CMK (cell line): ENCODE results near the gene ARAP2.

ENCODE experiments used
- DNase-seq: peaks from one replicate; pipeline ENCODE4 v3.0.0-alpha.2; 2010; ENCODE audit warnings: low read depth

Gene ARAP2

DNA sequence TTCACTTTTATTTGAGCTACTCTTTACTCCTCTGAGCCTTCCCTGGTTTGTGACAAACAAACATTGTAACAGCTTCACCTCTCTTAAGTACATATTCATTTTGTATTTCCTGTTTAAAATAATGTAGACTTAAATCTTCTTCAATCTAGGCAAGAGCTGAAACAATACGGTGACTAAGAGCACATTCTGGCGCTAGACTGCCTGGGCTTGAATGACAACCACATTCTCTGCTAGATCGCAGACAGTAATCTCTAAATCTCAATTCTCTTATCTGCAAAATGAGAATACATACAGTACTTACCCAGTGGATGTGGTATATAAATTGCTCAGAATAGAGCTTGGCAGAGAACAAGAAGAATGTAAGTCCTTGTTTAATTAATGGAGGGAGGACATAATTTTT is 144.8 kb downstream of the ARAP2 start:
- DNase-seq, result no peak

DNA sequence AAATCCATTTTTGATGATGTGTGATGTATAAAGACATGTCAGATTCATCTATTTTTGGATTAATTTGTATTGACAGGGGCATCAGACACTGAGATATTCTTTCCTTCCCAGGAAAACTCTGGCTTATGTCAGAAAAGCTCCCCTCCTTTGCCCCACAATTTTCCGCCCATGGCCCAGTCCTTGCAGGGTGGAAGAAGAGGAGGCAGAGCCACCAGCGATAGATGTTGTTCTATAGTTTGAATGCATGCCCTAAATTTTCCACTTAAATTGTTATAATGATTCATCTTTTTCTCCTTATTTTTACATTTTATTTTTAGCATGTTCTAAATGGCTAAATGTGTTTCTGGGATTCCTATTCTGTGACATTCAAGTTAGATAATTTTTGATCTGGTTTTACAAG is 149.3 kb downstream of the ARAP2 start:
- DNase-seq, result no peak

DNA sequence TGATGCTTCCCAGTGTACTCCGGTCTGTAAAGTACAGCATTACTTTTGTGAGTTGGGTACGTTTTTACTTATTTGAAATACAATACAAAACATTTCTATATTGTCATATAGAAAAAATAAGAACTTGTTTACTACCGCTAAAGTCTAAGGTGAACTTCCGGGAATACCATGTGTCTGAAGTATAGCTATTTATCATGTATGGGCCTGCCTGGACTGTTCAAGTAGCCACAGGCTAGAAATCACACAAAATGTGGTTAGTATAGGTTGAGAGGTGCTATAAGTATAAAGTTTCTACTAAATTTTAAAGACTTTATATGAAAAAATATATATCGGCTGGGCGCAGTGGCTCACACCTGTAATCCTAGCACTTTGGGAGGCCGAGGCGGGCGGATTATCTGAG is 152.3 kb downstream of the ARAP2 start:
- no peak for DNase-seq

DNA sequence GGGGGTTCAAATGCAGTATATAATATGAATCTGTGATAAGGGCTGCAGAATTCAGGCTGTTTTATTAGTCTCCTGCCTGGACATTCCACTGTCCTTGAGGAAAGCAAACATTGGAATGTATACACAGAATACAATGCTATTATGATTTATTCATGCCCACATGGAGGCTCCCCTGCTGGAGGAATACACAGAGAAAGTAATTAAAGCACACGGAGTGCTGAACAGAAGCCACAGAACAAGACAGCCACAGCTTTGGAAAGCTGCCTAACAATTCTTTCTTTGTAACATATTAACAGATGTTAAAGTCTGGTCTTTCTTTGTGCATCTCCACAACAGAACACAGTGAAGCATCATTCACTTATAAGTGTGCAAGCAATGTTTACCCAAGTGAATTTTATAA is 155.8 kb downstream of the ARAP2 start:
- no peak for DNase-seq

DNA sequence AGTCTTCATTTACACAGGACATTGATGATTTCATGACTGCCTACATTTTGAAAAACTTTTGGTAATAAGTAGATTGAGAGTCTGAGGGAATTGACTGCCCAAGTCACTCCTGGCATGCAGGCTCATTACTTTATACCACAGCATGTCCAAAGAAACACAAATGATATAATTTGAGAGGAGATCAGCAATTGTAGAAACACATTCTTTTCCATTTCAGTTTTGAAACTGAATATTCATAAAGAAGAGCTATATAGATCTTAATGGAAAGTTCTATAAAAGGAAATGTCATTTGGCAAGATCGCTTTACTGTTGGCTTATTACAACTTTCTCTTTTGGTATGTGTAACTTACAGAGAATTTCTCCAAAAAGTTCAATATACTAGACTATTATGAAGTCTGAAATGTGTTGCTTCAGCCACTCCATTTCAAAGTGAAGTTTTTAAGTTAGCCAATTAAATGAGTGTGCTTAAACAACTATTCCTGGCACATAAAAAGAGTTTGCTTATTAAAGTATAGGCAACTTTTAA is 158.0 kb downstream of the ARAP2 start:
- DNase-seq, result no peak

DNA sequence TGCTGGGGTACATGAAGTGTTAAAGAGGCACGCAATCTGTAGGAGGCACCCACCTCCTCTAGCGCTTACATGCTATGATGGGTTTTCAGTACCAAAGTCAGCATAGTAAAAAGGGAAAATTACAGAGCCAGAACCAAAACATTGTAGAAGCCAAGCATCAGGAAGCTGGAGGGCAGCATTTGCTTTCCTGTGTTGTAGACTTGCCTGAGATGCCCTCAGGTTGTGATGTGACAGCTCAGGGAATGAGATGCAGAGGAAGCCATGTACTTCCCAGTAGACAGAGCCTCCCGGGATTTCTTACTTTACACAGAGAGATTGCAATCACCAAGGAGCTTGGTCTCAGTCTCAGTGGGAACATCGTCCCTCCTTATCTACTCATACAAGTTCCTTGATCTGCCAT is 161.5 kb downstream of the ARAP2 start:
- DNase-seq, result no peak

DNA sequence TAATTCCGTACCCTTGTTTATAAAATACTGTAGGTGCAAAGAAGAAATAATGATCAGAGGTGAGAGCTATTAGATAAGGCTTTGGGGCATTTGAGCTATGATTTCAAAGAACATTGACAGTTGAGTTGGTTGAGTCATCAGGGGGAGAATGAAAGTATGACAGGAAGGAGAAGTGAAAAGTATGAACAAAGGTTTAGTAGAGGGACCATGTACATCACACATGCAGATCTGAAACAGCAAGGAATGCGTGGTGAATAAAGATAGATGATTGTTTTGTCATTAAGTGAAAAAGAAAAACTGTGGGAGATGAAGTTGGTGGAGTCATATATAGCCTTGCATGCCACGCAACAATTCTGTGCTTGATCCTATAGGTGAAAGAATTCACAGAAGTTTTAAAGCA is 163.1 kb downstream of the ARAP2 start:
- no peak for DNase-seq

DNA sequence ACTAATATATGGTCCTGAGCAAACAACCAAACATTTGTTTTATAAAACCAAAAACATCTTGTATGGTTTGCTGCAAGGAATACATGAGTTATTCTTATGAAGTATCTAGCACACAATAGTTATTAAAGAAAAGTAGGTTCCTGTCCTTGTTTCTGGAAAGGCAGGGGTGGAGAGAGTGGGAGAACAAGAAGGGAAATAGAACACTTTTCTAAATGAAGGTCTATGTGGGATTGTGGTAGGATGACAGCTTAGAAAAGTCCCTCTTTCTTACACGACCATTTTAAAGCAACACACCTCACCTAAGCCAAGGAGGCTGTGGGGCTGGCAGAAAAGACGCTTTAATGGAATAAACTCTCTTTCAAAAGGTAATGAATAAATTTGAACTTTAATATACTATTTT is 164.6 kb downstream of the ARAP2 start:
- no peak for DNase-seq

DNA sequence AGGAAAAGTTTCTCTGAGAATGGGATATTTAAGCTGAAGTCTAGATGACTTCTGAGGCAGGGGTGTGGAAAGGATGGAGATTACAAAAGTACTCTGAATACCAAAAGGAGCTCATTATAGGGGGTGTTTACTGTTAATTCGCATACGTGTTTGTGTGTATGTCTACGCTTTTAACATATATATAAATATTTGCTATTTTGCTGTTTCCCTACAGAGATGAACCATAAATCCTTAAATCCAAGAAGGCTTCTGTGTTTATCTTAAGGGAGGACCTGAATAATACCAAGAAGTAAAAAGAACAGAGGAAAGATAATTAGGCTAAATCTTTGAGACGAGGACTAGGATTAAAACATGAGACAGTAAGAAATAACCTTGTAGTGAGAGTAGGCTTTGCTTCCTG is 166.0 kb downstream of the ARAP2 start:
- DNase-seq, result no peak

DNA sequence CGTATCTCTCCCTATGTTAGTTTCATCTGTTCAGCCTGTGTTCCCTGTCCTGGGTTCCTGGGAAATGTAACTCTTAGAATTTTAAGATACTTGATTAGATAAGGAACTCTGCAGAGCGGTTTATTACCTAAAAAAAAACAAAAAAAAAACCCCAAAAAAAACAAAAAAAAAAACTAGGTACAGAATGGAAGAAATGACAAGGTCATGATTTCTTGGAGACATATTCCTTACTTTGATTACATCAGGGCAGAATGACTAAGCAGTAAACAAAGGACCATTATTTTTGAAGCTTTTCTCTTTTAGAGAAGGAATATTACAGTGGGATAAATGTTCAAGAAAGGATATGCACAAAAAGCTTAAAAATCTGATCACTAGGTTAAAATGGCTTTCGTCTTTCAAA is 171.8 kb downstream of the ARAP2 start:
- no peak for DNase-seq

DNA sequence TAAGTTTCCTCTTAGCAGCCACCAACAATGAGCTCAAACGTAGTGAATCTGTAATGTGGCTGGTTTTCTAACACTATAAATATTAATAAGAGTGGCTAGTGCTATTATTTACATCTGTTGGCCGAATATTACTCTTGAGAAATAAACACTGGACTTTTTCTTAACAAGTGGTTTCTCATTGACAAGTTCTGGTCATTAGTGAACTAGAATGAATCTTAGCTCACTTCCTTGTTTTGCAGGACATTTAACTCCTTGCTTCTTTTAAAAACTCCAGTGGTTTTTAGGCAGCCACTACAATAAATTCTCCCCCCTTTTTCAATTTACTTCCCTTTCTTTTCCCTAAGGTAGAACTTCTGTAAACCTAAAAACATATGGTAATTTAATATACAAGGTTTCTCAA is 177.2 kb downstream of the ARAP2 start:
- no peak for DNase-seq

DNA sequence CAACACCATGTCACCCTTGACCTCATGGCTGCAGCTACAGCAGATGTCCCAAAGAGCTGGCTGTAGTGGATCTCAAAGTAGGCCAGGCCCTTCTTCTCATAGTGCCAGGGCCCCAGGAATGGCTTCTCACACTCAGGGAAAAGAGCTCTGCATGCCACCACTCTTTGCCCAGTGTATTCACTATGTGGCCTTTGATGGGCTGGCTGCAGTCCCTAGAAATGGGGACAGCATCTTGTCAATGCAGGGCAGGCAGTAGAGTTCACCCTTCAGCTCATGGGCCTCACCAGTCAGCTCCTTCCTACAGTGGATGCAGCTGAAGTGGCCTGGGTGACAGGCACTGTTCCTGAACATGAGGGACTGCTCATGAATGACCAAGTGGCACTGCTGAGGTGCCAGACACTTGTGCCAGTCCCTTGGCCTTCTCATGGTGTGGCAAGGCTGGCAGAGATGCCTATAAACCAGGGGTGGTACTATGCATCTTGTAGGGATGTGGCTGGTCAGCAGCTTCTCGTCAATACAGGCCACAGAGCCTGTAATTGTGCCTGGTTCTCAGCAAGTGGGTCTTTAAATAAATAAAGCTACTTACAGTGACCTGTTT is 178.9 kb downstream of the ARAP2 start:
- no peak for DNase-seq

DNA sequence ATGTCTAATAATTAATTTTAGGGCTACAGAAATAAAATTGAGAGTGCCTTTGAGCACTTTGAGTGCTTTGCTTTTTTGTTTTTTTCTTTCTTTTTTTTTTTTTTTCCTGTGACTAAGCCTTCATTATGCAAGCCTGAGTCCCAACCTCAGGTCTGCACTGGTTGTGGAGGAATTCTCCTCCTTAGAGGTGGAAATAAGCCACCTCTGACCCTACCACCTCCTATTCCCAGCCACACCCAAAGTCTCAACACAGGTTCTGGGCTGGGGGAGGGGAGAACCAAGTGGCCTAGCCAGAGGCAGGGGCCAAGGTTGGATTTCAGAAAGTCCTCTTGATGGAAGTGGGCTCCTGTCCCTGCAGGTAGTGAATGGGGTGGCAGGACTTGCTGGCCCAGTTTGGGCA is 180.2 kb downstream of the ARAP2 start:
- DNase-seq, result no peak

DNA sequence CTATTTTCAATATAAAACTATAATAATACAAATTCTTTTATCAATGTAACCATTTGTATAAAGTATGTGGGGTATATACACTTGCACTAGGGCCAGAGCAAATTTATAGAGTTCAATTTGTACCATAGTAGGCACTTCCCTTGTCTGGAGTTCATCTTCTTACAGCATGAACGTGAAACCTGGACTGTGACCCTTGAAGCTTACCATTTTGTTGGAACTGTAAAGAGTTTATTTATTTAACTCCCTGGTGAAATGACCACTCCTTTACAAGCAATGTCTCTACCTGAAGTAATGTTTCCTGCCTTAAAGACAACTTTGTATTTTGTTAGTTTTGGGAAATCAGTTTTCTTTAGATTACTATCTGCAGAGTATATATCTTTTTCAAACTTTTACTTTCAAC is 188.2 kb downstream of the ARAP2 start:
- DNase-seq, result no peak

DNA sequence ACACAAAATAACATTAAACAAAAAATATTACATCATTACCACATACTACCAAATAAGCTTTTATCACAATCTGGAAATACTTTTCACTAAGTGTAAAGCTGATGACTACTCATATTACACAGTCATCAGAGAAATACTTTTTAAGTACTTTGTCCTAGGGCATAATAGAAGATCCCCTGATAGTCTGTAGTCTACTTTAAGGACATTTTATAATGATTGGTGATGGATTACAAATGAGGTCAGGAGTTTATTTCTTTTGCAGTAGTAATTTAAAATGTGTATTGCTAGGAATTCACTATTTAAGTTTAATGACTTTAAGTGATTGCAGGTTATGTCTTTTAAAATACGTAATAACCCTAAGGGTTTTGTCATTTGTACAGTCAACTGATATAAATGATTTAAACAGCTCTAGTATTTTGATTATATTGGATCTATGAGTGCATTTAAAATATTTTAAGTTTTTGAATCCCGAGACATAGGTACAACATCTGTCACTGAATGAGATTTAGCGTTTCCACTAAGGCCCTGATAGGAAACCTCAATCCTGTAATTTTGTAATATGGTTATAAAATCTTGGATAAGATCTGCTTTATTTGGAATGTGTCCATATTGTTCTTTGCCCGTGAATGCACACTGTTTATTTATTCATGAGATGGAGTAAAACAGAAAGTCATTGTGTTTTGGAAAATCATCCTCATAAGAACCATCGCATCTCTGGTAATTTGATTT is 189.5 kb downstream of the ARAP2 start:
- DNase-seq, result no peak

DNA sequence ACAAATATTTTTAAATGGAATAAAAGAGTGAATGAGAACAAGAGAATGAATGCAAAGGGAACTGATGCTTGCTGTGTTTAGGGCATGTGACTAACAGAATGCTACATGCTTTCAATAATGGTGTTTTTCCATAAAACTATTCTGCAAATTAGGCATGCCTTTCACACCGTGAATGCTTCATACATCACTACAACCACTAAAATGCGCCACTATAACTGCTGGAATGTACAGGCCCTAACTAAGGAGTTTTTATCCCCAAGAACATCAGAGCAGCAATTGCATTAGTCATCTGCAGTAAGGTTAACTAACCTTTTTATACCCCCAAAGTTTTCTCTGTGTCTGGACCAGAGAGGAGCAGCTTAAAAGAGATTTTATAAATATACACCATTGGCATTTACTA is 190.4 kb downstream of the ARAP2 start:
- DNase-seq, result no peak

DNA sequence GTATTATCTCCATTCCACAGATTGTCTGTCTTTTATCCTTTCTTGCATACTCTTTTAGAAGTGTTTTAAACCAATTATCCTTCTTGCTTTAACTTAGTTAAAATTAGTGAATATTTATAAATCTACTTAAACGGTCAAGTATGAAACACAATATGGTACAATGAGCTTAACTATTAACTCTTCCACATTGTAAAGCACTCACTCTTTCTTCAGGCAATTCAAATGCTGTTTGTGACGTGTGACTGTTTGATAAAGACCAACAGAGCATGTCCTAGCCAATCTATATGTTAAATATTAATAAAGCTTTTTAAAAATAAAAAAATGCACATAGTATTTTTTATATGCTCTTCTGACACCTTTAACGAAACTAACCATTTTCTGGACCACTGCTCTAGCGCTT is 192.7 kb downstream of the ARAP2 start:
- DNase-seq, result no peak

DNA sequence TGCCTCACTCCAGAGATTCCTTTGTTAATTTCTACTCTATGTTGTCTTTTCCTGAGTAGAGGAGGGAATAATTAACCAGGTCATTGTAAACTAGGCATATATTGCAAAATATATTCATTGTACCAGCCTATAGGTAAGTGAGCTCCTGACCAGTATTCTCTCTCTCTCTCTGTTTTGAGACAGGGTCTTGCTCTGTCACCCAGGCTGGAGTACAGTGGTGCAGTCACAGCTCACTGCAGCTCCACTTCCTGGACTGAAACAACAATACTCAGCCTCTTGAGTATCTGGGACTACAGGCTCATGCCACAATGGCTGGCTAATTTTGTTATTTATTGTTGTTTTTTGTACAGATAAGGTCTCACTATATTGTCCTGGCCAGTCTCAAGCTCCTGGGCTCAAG is 198.3 kb downstream of the ARAP2 start:
- DNase-seq, result no peak

DNA sequence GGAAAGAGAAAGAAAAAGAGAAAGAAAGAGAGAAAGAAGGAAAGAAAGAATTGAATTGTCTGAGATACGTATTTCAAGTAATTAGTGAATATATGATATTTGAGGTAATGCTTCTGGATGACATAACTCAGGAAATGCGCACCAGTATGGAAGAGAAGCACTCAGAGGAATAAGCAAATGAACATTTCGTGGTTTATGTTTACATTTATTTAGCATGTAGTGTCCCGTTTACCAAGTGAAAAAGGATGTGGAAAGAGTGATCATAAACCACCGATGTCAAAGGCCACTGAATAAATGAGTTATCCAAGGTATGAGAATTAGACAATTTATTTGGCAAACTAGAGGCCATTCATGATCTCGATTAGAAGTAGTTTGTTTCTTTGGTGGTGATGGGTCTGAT is 200.4 kb downstream of the ARAP2 start:
- no peak for DNase-seq

DNA sequence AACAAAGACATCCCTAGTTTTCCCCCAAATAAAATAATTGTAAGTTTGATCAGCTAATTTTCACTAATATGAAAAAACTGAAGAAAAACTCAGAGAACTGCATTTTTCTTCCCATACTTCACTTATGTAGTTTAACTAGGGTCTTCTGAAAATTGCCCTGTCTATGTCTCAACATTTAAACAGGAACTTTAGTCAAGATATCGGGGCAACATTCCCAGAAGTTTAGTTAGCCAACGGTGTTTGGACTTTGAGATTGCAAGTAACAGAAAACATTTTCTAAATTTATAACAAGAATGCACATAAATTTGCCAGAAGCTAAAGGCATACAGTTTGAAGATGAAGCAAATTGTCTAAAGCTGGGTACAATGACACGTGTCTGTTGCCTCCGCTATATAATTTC is 201.1 kb downstream of the ARAP2 start:
- DNase-seq, result no peak

DNA sequence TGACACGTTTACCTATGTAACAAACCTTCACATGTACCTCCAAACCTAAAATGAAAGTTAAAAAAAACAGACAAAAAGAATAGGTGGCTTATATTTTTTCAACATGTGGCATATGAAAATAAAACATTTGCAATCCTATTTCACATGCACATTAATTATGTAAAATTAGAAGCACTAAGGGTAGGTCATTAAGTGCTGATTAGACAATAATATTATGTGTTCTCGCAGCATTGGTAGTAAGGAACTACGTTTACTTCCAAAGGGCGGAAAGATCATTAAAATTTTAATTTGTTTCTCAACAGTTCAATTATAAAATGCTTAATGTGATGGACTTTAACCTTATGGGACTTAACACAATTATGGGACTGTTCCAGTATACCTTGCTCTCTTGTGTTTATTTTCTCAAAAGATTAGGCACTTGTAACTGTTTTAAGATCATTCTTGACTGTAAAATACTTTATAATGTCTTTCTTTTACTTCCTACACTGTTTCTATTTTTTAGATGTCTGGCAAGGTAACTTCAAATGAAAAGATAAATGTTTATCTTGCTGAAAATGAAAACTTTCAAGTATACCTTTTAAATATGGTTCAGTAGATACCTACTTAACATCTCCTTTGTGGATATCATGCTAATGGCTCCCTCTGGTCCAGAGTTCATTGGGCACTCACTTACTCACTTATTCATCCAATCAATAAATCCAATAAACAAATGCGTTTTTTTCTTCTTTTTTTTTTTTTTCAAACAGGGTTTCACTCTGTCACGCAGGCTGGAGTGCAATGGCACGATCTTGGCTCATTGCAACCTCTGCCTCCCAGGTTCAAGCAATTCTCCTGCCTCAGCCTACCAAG is 202.0 kb downstream of the ARAP2 start:
- no peak for DNase-seq

DNA sequence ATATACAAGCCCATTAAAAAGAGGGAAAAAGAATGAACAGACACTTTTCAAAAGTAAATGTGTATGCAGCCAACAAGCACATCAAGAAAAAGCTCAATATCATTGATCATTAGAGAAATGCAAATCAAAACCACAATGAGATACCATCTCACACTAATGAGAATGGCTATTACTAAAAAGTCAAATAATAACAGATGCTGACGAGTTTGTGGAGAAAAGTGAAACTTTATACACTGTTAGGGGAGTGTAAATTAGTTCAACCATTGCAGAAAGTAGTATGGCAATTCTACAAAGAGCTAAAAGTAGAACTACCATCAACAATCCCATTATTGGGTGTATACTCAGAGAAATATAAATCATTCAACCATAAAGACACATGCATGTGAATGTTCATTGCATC is 203.0 kb downstream of the ARAP2 start:
- no peak for DNase-seq

DNA sequence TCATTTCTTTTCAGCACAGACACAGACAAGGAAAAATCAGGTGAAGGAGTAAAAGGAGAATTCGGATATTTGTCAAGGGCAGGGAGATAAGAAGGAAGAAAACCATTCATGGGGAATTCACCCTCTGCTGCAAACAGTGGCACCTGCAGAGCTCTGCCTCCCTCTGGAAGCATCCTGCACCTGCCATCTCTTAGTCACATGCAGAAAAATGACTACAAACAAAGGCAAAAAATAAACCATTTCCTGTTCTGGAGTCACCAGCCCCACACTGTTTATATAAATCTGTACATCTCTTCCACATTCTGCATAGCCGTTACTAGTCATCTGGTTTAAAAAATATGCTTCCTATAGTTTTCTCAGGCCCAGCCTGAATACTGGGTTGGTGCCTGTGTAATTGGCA is 205.3 kb downstream of the ARAP2 start:
- DNase-seq, result no peak
